Pancreas (tissue), 10 donors: Measurements from ENCODE around the gene MPPED1. TPM values are rescaled to one million over a fixed set of nuclear protein-coding genes. Genes with fewer than 3 reads are reported as not detected.

ENCODE experiments used
- ATAC-seq, 4 donors: fragments of 200-7000 bp; cut with Tn5 transposase; one replicate each; pipeline versions ENCODE4 v1.8.0 to v1.9.1; 2020; ENCODE audit warnings: mild to moderate bottlenecking in 4 of 4, moderate library complexity in 4 of 4
- DNase-seq, 6 donors: peaks; one replicate each; pipeline ENCODE4 v3.0.0-alpha.2; 2020
- FAIRE-seq: peaks from 2 replicates; lab custom pipeline; 2012; peaks lifted over from hg19 to GRCh38; lab: Jason Lieb, UNC
- H3K27ac ChIP-seq, 4 donors: fragments of 200-600 bp; sonication (generic); 1 replicate in 3 of 4; 2 replicates in 1 of 4; pipeline versions ENCODE4 v1.5.0 to v1.8.0; 2020
- H3K27me3 ChIP-seq, 4 donors: fragments of 200-600 bp; one replicate each; pipeline ENCODE4 v1.8.0; 2021
- H3K36me3 ChIP-seq, 3 donors: fragments of 200-600 bp; sonication (generic) in 1 of 3; one replicate each; pipeline versions ENCODE4 v1.5.0 to v1.8.0; 2020 to 2021
- H3K4me1 ChIP-seq, 3 donors: fragments of 200-600 bp; one replicate each; pipeline ENCODE4 v1.8.0; 2021
- H3K4me3 ChIP-seq, 4 donors: fragments of 200-600 bp; sonication (generic) in 2 of 4; one replicate each; pipeline versions ENCODE4 v1.5.0 to v1.8.0; 2020 to 2021
- H3K9me3 ChIP-seq, 4 donors: fragments of 200-600 bp; one replicate each; pipeline ENCODE4 v1.8.0; 2021
- WGBS, 2 donors: extraction: QIAGEN DNeasy Blood & Tissue Kit; methylation state at CpG; one replicate each; pipeline ENCODE4 v1.1.7; 2013; 5-methylcytosine and 5-hydroxymethylcytosine counted together
- intact Hi-C, 3 donors: fragments of 100-400 bp; cut with DNase I; formaldehyde crosslinking; loops; one replicate each; pipeline versions ENCODE4 v1.11.1 to v1.14.2; 2022
- polyA plus RNA-seq, 2 donors: library from polyadenylated mRNA; stranded (reverse); fragments of 200-250 nt; gene quantifications; one replicate each; pipeline ENCODE4 v1.2.3, GENCODE V29; 2013
- total RNA-seq, 6 donors: library from RNA; stranded (reverse); fragmentation: NEBNext Ultra II Directional in 4 of 6; extraction: Animal tissue kit (Norgen Biotek cat#: 25700) in 4 of 6; gene quantifications; one replicate each; pipeline versions ENCODE4 v1.2.1 to v1.2.4, GENCODE V29; 2021 to 2023
- TF ChIP-seq, protein P1 (sequence below), 4 donors: fragments of 200-600 bp; sonication (generic) in 3 of 4; IDR thresholded peaks; one replicate each; pipeline versions ENCODE4 v1.5.0 to v1.8.0; 2021; ENCODE audit warnings: antibody characterized with exemption in 4 of 4
- donor health status: healthy with polysubstance abuse.
- donor health status: DM: no; HTN: no; CAD: no; lungs with moderate emphysema.
- donor health status: DM: no; HTN: no; CAD: no.
- donor health status: control.
- donor health status: control.
- donor health status: Bipolar disorder and iron deficiency.
- donor health status: DM: yes; HTN: yes; CAD: no.
- donor health status: DM: no; HTN: no; CAD: no.
- donor health status: DM: no; HTN: no; CAD: no.
- donor health status: DM: yes; HTN: yes; CAD: no.

The MPPED1 gene
- total and polyA plus RNA-seq, 8 donors, result 0.05 TPM; not detected in 7

DNA sequence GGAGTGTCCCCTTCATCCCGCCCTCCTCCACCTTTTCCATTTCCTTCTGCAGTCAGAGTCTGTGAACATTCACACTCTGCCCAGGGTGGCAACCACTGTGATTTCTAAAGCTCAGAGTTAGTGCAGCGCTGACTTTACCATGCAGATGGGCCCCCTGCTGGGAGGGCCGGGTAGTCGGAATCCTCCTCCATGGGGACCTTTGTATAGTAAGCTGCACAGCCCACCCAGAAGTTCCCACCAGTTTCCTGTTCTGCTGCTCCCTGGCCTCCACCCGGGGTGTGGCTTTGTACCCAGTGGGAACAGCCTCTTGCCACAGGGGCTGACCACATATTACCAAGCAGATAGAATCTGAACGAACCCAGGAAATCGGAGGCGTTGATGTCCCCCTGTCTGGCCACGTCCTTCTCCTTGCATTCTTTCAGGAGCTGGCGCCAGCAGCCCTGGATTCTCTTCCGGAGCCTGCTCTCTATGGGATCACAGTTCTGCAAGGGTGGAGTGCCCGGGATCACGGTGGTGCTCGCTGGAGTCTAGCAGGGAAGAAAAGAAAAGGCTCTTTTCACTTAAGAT, 125.3 kb downstream of the MPPED1 start:
- Histone ChIP-seq H3K27ac (no peak overlapping the region), H3K27me3 (no peaks in the 10 kb centered on the region), H3K4me1 (no peaks in the 10 kb centered on the region), H3K4me3 (no peak overlapping the region), H3K36me3 (no peaks in the 10 kb centered on the region), H3K9me3 (no peaks in the 10 kb centered on the region)
- FAIRE-seq (no peak), ATAC-seq (no peak), DNase-seq (no peak)
- intact Hi-C loops, result no loop called here
- TF ChIP-seq, protein P1, sequence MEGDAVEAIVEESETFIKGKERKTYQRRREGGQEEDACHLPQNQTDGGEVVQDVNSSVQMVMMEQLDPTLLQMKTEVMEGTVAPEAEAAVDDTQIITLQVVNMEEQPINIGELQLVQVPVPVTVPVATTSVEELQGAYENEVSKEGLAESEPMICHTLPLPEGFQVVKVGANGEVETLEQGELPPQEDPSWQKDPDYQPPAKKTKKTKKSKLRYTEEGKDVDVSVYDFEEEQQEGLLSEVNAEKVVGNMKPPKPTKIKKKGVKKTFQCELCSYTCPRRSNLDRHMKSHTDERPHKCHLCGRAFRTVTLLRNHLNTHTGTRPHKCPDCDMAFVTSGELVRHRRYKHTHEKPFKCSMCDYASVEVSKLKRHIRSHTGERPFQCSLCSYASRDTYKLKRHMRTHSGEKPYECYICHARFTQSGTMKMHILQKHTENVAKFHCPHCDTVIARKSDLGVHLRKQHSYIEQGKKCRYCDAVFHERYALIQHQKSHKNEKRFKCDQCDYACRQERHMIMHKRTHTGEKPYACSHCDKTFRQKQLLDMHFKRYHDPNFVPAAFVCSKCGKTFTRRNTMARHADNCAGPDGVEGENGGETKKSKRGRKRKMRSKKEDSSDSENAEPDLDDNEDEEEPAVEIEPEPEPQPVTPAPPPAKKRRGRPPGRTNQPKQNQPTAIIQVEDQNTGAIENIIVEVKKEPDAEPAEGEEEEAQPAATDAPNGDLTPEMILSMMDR (IDR thresholded peaks at IDR 0.05), result no peak
- WGBS, 2 donors, result 93 to 95% methylated on average over 14 of the region's 14 CpGs

DNA sequence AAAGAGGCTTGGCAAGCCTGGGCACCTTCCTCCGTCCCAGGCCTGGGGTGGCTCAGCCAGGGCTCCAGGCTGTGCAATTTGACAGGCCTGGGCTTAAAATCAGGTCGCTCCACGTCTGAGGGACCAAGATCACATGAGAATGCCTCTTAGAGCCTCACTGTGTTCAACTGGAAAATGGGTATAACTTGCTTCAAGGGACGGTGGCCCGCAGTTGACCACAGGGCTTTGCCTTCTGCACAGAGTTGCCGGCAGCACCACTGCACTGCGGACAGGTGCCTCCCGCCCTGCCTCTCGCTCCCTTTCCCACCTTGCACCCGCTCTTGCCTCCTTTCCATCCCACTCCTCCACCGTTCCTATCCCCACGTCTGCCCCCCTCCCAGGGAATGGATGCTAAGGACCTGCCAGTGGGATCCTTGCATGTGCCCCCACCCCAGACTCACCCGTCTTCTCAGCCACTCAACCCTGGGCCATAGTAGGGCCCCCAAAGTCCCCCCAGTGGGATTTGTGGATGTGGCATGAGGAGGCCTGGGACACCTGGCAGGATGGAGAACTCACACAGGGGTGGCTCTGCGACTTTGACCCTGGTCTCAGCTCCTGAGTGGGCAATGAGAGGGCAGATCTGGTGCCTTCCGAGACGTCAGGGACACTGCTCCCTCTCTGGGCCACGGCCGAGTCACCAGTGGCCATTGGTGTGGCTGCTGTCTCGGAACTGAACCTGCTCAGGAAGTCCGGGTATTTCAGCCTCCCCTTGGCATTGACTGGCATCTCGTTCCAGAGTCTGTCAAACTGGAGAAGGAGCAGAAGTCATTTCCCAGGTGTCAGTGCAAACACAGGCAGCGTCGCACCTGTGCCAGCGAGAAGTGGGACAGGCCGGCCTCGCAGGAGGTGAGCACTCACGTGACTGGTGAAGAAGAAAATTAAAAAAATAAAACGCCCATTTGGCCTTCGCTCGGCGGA, 128.0 kb downstream of the MPPED1 start:
- no peak for DNase-seq
- Histone ChIP-seq H3K4me3 (no peak overlapping the region), H3K4me1 (no peaks in the 10 kb centered on the region), H3K27me3 (no peaks in the 10 kb centered on the region), H3K9me3 (no peaks in the 10 kb centered on the region), H3K36me3 (no peaks in the 10 kb centered on the region), H3K27ac (no peak overlapping the region)
- FAIRE-seq, result no peak
- intact Hi-C loops, result no loop called here
- 85 to 87% methylated on average over 31 of the region's 31 CpGs for WGBS, 2 donors
- TF ChIP-seq, protein P1 (IDR thresholded peaks at IDR 0.05), result no peak
- no peak for ATAC-seq

DNA sequence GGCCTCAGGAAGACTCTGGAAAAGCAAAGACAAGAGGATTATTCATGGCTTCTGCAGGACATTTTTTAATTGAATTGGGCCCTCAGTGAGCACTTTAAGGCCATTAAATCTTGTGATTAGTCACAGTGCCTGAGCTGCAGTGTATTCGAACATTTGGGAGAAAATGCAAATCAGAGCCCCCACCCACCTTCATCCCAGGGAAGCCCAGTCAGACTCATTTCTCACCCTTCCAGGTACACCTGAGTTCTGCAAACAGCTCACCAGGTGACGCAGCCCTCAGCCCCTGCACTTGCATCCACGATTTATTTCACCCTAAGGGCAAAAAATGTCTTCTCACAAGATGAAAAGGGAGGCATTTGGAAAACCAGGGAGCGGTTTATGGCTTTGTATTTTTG, 128.7 kb downstream of the MPPED1 start:
- 71 to 75% methylated on average over 4 of the region's 4 CpGs for WGBS, 2 donors
- Histone ChIP-seq H3K27ac (no peak overlapping the region), H3K4me1 (no peaks in the 10 kb centered on the region), H3K9me3 (no peaks in the 10 kb centered on the region), H3K36me3 (no peaks in the 10 kb centered on the region), H3K4me3 (no peak overlapping the region), H3K27me3 (no peaks in the 10 kb centered on the region)
- FAIRE-seq (no peak), DNase-seq (no peak), ATAC-seq (no peak)
- TF ChIP-seq, protein P1 (IDR thresholded peaks at IDR 0.05), result no peak
- intact Hi-C loops, result no loop called here

DNA sequence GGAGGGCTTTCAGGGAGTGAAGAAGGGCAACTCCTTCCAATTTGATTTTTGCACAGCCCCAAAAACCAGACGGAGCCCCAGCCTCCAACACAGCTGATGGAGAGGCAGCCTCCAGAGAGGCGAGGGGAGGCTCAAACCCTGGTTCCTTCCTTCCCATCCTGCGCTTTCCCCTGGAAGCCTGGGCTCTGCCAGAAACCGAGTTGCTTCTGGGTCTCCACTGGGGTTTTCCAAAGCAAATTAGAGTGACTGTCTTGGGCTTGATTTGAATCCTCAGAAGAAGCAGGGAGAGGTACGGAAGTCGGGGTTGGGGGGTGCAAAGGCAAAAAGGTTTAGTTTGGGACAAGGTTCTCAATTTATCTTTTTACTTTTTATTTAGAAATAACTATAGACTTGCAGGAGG, 129.2 kb downstream of the MPPED1 start:
- no peak for FAIRE-seq
- no peaks in the 10 kb centered on the region for H3K27me3 ChIP-seq
- intact Hi-C loops, result no loop called here
- no peaks in the 10 kb centered on the region for H3K4me1 ChIP-seq
- WGBS, 2 donors, result 81 to 85% methylated on average over 6 of the region's 6 CpGs
- no peak overlapping the region for H3K4me3 ChIP-seq
- ATAC-seq, result no peak
- no peaks in the 10 kb centered on the region for H3K9me3 ChIP-seq
- TF ChIP-seq, protein P1 (IDR thresholded peaks at IDR 0.05), result no peak
- no peak for DNase-seq
- H3K36me3 ChIP-seq, result no peaks in the 10 kb centered on the region
- H3K27ac ChIP-seq, result no peak overlapping the region
